IMR-90 (cell line): ENCODE data around the gene PIK3CG. TPM values are rescaled to one million over a fixed set of nuclear protein-coding genes. Genes with fewer than 3 reads are reported as not detected.

Experiments used
- ATAC-seq: fragments of 200-7000 bp; cut with Tn5 transposase; 2 replicates; pipeline ENCODE4 v1.9.1; 2020; ENCODE audit warnings: low read depth, mild to moderate bottlenecking, moderate library complexity
- BruUV-seq: library from RNA; stranded (reverse); fragments of 400-500 nt; replicated peaks from 2 replicates; lab custom pipeline; 2021; lab: Mats Ljungman, UMichigan
- CTCF ChIA-PET: fragments of 300-600 bp; formaldehyde crosslinking; extraction: SDS; loops from one replicate; lab custom pipeline; 2021; ENCODE audit warnings: antibody characterized with exemption; lab: Yijun Ruan, JAX
- POLR2A ChIA-PET: fragments of 300-600 bp; sonication (Branson Sonifier 250); formaldehyde crosslinking; loops from one replicate; lab custom pipeline; 2022; ENCODE audit warnings: antibody characterized with exemption; ENCODE audit not compliant: unreplicated experiment; lab: Charles Lee
- DNase-seq: peaks from one replicate; pipeline ENCODE4 v3.0.0; 2013
- H2AFZ ChIP-seq: replicated peaks from 2 replicates; pipeline ENCODE3; 2013; ENCODE audit warnings: low read length, mild to moderate bottlenecking; ENCODE audit not compliant: poor library complexity
- H2AK5ac ChIP-seq: 2 replicates; pipeline ENCODE4 v1.6.1; 2013; ENCODE audit warnings: low read depth, low read length, inconsistent platforms
- H2AK9ac ChIP-seq: replicated peaks from 2 replicates; pipeline ENCODE3; 2013; ENCODE audit warnings: mild to moderate bottlenecking, low read depth, low read length, moderate library complexity; ENCODE audit not compliant: poor library complexity
- H2BK120ac ChIP-seq: 2 replicates; pipeline ENCODE4 v1.6.1; 2013; ENCODE audit warnings: low read depth, low read length, inconsistent platforms
- H2BK15ac ChIP-seq: 3 replicates; pipeline ENCODE4 v1.6.1; 2013; ENCODE audit warnings: low read depth, low read length, inconsistent platforms
- H2BK20ac ChIP-seq: 2 replicates; pipeline ENCODE4 v1.6.1; 2013; ENCODE audit warnings: low read depth, mild to moderate bottlenecking, inconsistent platforms, low read length, moderate library complexity
- H2BK5ac ChIP-seq: 2 replicates; pipeline ENCODE4 v1.6.1; 2013; ENCODE audit warnings: mild to moderate bottlenecking, low read depth, low read length, inconsistent platforms; ENCODE audit not compliant: poor library complexity, severe bottlenecking
- H3K14ac ChIP-seq: replicated peaks from 2 replicates; pipeline ENCODE4 v1.6.1; 2013; ENCODE audit warnings: low read depth, low read length, inconsistent platforms
- H3K18ac ChIP-seq: 2 replicates; pipeline ENCODE4 v1.6.1; 2013; ENCODE audit warnings: low read depth, low read length, control low read depth
- H3K23ac ChIP-seq: 2 replicates; pipeline ENCODE4 v1.6.1; 2013; ENCODE audit warnings: low read depth, low read length, inconsistent platforms
- H3K27ac ChIP-seq: 2 replicates; pipeline ENCODE4 v1.5.1; 2013; ENCODE audit warnings: mild to moderate bottlenecking, control low read depth, low read length; ENCODE audit not compliant: insufficient read depth
- H3K27me3 ChIP-seq: 2 replicates; pipeline ENCODE4 v1.6.1; 2013; ENCODE audit warnings: low read length; ENCODE audit not compliant: control insufficient read depth, insufficient read depth
- H3K36me3 ChIP-seq: 2 replicates; pipeline ENCODE4 v1.6.1; 2013; ENCODE audit warnings: low read length, mixed read lengths; ENCODE audit not compliant: control insufficient read depth, insufficient read depth
- H3K4ac ChIP-seq: 2 replicates; pipeline ENCODE4 v1.6.1; 2013; ENCODE audit warnings: low read depth, low read length, inconsistent platforms
- H3K4me1 ChIP-seq: 2 replicates; pipeline ENCODE4 v1.6.1; 2013; ENCODE audit warnings: low read length, mixed read lengths; ENCODE audit not compliant: control insufficient read depth, insufficient read depth
- H3K4me2 ChIP-seq: 2 replicates; pipeline ENCODE4 v1.6.1; 2013; ENCODE audit warnings: low read depth, mild to moderate bottlenecking, control low read depth, low read length, moderate library complexity
- H3K4me3 ChIP-seq: 2 replicates; pipeline ENCODE4 v1.5.1; 2013; ENCODE audit warnings: low read depth, mild to moderate bottlenecking, control low read depth, low read length, moderate library complexity; ENCODE audit not compliant: insufficient read depth
- H3K56ac ChIP-seq: 2 replicates; pipeline ENCODE4 v1.6.1; 2013; ENCODE audit warnings: low read length, inconsistent platforms; ENCODE audit not compliant: insufficient read depth; ENCODE audit errors: extremely low read depth
- H3K79me1 ChIP-seq, 2 experiments: 2 replicates each; pipeline ENCODE4 v1.6.1; 2013; ENCODE audit warnings: low read length in 2 of 2, inconsistent platforms in 1 of 2, low read depth in 1 of 2
- H3K9ac ChIP-seq: 2 replicates; pipeline ENCODE4 v1.6.1; 2013; ENCODE audit warnings: low read depth, low read length, control low read depth
- H3K9me1 ChIP-seq: 2 replicates; pipeline ENCODE4 v1.6.1; 2013; ENCODE audit warnings: low read length, inconsistent platforms; ENCODE audit not compliant: insufficient read depth
- H3K9me3 ChIP-seq: 2 replicates; pipeline ENCODE4 v1.6.1; 2013; ENCODE audit warnings: low read length; ENCODE audit not compliant: control insufficient read depth, insufficient read depth
- H4K20me1 ChIP-seq: 2 replicates; pipeline ENCODE4 v1.6.1; 2013; ENCODE audit warnings: low read length, inconsistent platforms; ENCODE audit not compliant: insufficient read depth
- H4K5ac ChIP-seq: 2 replicates; pipeline ENCODE4 v1.6.1; 2013; ENCODE audit warnings: mild to moderate bottlenecking, low read depth, low read length, control low read depth
- H4K8ac ChIP-seq, 2 experiments: 2 replicates each; pipeline ENCODE4 v1.6.1; 2013; ENCODE audit warnings: low read depth in 2 of 2, low read length in 2 of 2, control low read depth in 1 of 2, inconsistent platforms in 1 of 2
- H4K91ac ChIP-seq: 2 replicates; pipeline ENCODE4 v1.6.1; 2013; ENCODE audit warnings: low read depth, low read length, inconsistent platforms; ENCODE audit not compliant: insufficient read depth
- CEBPB ChIP-seq: IDR thresholded peaks from 2 replicates; pipeline ENCODE4 v1.6.1; 2012; ENCODE audit warnings: low read depth, low read length, improper control_type of control experiment
- CHD1 ChIP-seq: IDR thresholded peaks from 2 replicates; pipeline ENCODE4 v1.6.1; 2012; ENCODE audit warnings: low read depth, low read length, improper control_type of control experiment
- CTCF ChIP-seq: conservative IDR thresholded peaks from 2 replicates; pipeline ENCODE4 v1.5.1; 2012; ENCODE audit warnings: mild to moderate bottlenecking, low read depth, low read length, improper control_type of control experiment
- FOS ChIP-seq: fragments of 150-350 bp; IDR thresholded peaks from 2 replicates; pipeline ENCODE4 v1.6.1; 2016; ENCODE audit warnings: low read depth, low read length
- MAFK ChIP-seq: IDR thresholded peaks from 2 replicates; pipeline ENCODE4 v1.6.1; 2012; ENCODE audit warnings: low read depth, low read length, improper control_type of control experiment
- MAZ ChIP-seq: IDR thresholded peaks from 2 replicates; pipeline ENCODE4 v1.6.1; 2012; ENCODE audit warnings: low read depth, mild to moderate bottlenecking, low read length, improper control_type of control experiment, moderate library complexity, borderline replicate concordance
- MXI1 ChIP-seq: IDR thresholded peaks from 2 replicates; pipeline ENCODE4 v1.6.1; 2012; ENCODE audit warnings: low read depth, mild to moderate bottlenecking, low read length, moderate library complexity, borderline replicate concordance
- NFE2L2 ChIP-seq: fragments of 150-350 bp; IDR thresholded peaks from 2 replicates; pipeline ENCODE4 v1.6.1; 2016; ENCODE audit warnings: low read depth, mild to moderate bottlenecking, low read length
- POLR2A ChIP-seq: IDR thresholded peaks from 2 replicates; pipeline ENCODE4 v1.6.1; 2012; ENCODE audit warnings: mild to moderate bottlenecking, low read depth, low read length
- RAD21 ChIP-seq: IDR thresholded peaks from 2 replicates; pipeline ENCODE4 v1.6.1; 2012; ENCODE audit warnings: low read length, improper control_type of control experiment
- RCOR1 ChIP-seq: IDR thresholded peaks from 2 replicates; pipeline ENCODE4 v1.6.1; 2012; ENCODE audit warnings: mild to moderate bottlenecking, low read length, improper control_type of control experiment; ENCODE audit not compliant: insufficient replicate concordance
- RFX5 ChIP-seq: IDR thresholded peaks from 2 replicates; pipeline ENCODE4 v1.8.0; 2012; ENCODE audit warnings: low read depth, mild to moderate bottlenecking, low read length, moderate library complexity
- SMC3 ChIP-seq: fragments of 150-350 bp; IDR thresholded peaks from 2 replicates; pipeline ENCODE4 v1.6.1; 2016; ENCODE audit warnings: low read depth, mild to moderate bottlenecking, antibody characterized with exemption, low read length, moderate library complexity
- WGBS, 2 experiments: methylation state at CpG; one replicate each; pipeline versions ENCODE4 v1.1.5 to v1.1.7; 2013; ENCODE audit warnings: missing lambda C conversion rate in 2 of 2; ENCODE audit not compliant: insufficient read length in 1 of 2; ENCODE audit errors: extremely low coverage in 2 of 2; 5-methylcytosine and 5-hydroxymethylcytosine counted together
- dilution Hi-C: fragments of 300-500 bp; cut with HindIII; formaldehyde crosslinking; loops from one replicate; pipeline ENCODE4 v1.14.3; 2018; ENCODE audit warnings: low sequenced_read_pairs; ENCODE audit not compliant: unreplicated experiment
- in situ Hi-C: fragments of 300-500 bp; cut with MboI; formaldehyde crosslinking; loops from 3 replicates; pipeline ENCODE4 v1.14.3; 2019; ENCODE audit warnings: low sequenced_read_pairs, inconsistent platforms, mixed read lengths
- intact Hi-C: fragments of 100-400 bp; cut with micrococcal nuclease; formaldehyde crosslinking; loops from 2 replicates; pipeline ENCODE4 v1.10.0; 2022
- polyA plus RNA-seq, 3 experiments: library from polyadenylated mRNA; depleted of rRNA; stranded (reverse); fragments of >200 nt; gene quantifications; 2 replicates each; pipeline ENCODE4 v1.2.3, GENCODE V29; 2012; ENCODE audit warnings: low replicate concordance in 1 of 3
- total RNA-seq: library from RNA; depleted of rRNA; stranded (reverse); fragments of >200 nt; gene quantifications from 2 replicates; pipeline ENCODE4 v1.2.3, GENCODE V29; 2012
- TF ChIP-seq, protein P1 (sequence below): fragments of 150-350 bp; IDR thresholded peaks from 2 replicates; pipeline ENCODE4 v1.6.1; 2016; ENCODE audit warnings: low read depth, mild to moderate bottlenecking, low read length, moderate library complexity, borderline replicate concordance
- TF ChIP-seq, protein P2 (sequence below): fragments of 150-350 bp; IDR thresholded peaks from 2 replicates; pipeline ENCODE4 v1.6.1; 2017; ENCODE audit warnings: mild to moderate bottlenecking, antibody characterized with exemption, low read length, low read depth

The PIK3CG gene
- total and polyA plus RNA-seq, 2 of the 4 experiments (the other 2 are of a cell fraction), result under 0.01 TPM; not detected in 1

DNA sequence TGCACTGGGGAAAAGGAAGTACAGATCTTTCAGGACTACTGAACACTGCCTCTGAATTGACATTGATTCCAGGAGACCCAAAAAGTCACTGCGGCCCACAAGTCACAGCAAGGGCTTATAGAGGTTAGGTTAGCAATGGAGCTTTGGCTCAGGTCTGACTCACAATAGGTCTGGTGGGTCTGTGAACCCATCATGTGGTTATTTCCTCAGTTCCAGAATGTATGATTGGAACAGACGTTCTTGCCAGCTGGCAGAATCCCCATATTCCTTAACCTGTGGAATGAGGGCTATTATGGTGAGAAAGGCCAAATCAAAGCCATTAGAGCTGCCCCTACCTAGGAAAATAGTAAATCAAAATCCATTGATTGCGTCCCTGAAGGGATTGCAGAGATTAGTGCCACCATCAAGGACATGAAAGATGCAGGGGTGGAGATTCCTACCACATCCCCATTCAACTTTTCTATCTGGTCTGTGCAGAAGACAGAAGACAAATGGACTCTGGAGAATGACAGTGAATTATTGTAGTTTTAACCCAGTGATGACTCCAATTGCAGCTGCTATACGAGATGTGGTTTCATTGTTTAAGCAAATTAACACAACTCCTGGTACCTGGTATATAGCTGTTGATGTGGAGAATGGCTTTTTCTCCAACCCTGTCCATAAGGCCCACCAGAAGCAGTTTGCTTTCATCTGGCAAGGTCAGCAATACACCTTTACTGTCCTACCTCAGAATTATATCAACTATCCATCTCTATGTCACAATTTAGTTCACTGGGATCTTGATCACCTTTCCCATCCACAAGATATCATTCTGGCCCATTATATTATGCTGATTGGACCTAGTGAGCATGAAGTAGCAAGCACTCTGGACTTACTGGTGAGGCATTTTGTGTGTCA is 44.5 kb upstream of the PIK3CG start:
- dilution Hi-C loops (no loop called here), in situ Hi-C loops (no loop called here), intact Hi-C loops (no loop called here)
- Histone ChIP-seq H3K4ac (no peak overlapping the region), H2AK5ac (no peak overlapping the region), H3K4me2 (no peak overlapping the region), H3K4me3 (no peak overlapping the region), H3K27me3 (no peaks in the 10 kb centered on the region), H2BK20ac (no peak overlapping the region), H4K8ac (no peak overlapping the region), H3K27ac (no peak overlapping the region), H2BK120ac (no peak overlapping the region), H3K36me3 (no peaks in the 10 kb centered on the region), H2BK5ac (no peak overlapping the region), H2BK15ac (no peak overlapping the region), H2AFZ (no peak overlapping the region), H3K23ac (no peak overlapping the region), H4K91ac (no peak overlapping the region), H3K9ac (no peak overlapping the region), H3K18ac (no peak overlapping the region), H4K5ac (no peak overlapping the region), H3K9me3 (no peaks in the 10 kb centered on the region), H3K79me1 (no peaks in the 10 kb centered on the region), H4K20me1 (no peaks in the 10 kb centered on the region), H3K4me1 (no peaks in the 10 kb centered on the region), H3K14ac (no peak overlapping the region), H3K56ac (no peak overlapping the region), H2AK9ac (no peak overlapping the region), H3K9me1 (no peaks in the 10 kb centered on the region)
- DNase-seq (no peak), ATAC-seq (no peak)
- CTCF ChIA-PET, result no interaction called here
- WGBS, 2 experiments, result no CpG with 5 or more reads among the region's 4 CpGs
- BruUV-seq, result no TSS peak
- POLR2A ChIA-PET, result no interaction called here
- TF ChIP-seq SMC3 (no peak), RCOR1 (no peak), CEBPB (no peak), POLR2A (no peak), RAD21 (no peak), MXI1 (no peak), CTCF (no peak), MAFK (no peak), MAZ (no peak), FOS (no peak), CHD1 (no peak), NFE2L2 (no peak), RFX5 (no peak)
- TF ChIP-seq, protein P1, sequence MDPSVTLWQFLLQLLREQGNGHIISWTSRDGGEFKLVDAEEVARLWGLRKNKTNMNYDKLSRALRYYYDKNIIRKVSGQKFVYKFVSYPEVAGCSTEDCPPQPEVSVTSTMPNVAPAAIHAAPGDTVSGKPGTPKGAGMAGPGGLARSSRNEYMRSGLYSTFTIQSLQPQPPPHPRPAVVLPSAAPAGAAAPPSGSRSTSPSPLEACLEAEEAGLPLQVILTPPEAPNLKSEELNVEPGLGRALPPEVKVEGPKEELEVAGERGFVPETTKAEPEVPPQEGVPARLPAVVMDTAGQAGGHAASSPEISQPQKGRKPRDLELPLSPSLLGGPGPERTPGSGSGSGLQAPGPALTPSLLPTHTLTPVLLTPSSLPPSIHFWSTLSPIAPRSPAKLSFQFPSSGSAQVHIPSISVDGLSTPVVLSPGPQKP, result no peak
- TF ChIP-seq, protein P2, sequence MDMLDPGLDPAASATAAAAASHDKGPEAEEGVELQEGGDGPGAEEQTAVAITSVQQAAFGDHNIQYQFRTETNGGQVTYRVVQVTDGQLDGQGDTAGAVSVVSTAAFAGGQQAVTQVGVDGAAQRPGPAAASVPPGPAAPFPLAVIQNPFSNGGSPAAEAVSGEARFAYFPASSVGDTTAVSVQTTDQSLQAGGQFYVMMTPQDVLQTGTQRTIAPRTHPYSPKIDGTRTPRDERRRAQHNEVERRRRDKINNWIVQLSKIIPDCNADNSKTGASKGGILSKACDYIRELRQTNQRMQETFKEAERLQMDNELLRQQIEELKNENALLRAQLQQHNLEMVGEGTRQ, result no peak
